ENCODE results near the gene RBM19.

The RBM19 gene

GRCh38 chr12:113793250-113793649, 172.9 kb downstream of the RBM19 start:
- in situ Hi-C loops (cut with HindIII; ENCODE audit: low sequenced_read_pairs), result no loop called here

GRCh38 chr12:113792450-113792849, 173.7 kb downstream of the RBM19 start:
- in situ Hi-C loops (cut with HindIII; ENCODE audit: low sequenced_read_pairs), result no loop called here

GRCh38 chr12:113788020-113788856, 177.9 kb downstream of the RBM19 start:
- in situ Hi-C loops (cut with HindIII; ENCODE audit: low sequenced_read_pairs), result no loop called here

- in situ Hi-C loops (cut with HindIII; ENCODE audit: low sequenced_read_pairs), result no loop called here
Observed at GRCh38 chr12:113786107-113786506, 180.0 kb downstream of the RBM19 start.

- in situ Hi-C loops (cut with HindIII; ENCODE audit: low sequenced_read_pairs), result no loop called here
Observed at GRCh38 chr12:113783811-113784210, 182.3 kb downstream of the RBM19 start.

- in situ Hi-C loops (cut with HindIII; ENCODE audit: low sequenced_read_pairs), result no loop called here
Observed at GRCh38 chr12:113782873-113783272, 183.3 kb downstream of the RBM19 start.

GRCh38 chr12:113781415-113782198, 184.5 kb downstream of the RBM19 start:
- in situ Hi-C loops (cut with HindIII; ENCODE audit: low sequenced_read_pairs), result no loop called here

- in situ Hi-C loops (cut with HindIII; ENCODE audit: low sequenced_read_pairs), result no loop called here
Observed at GRCh38 chr12:113779774-113780173, 186.4 kb downstream of the RBM19 start.

GRCh38 chr12:113778432-113779132, 187.5 kb downstream of the RBM19 start:
- in situ Hi-C loops (cut with HindIII; ENCODE audit: low sequenced_read_pairs), result no loop called here

GRCh38 chr12:113777751-113778150, 188.4 kb downstream of the RBM19 start:
- in situ Hi-C loops (cut with HindIII; ENCODE audit: low sequenced_read_pairs), result no loop called here

GRCh38 chr12:113776536-113776935, 189.6 kb downstream of the RBM19 start:
- in situ Hi-C loops (cut with HindIII; ENCODE audit: low sequenced_read_pairs), result no loop called here

GRCh38 chr12:113774526-113774925, 191.6 kb downstream of the RBM19 start:
- in situ Hi-C loops (cut with HindIII; ENCODE audit: low sequenced_read_pairs), result no loop called here

- in situ Hi-C loops (cut with HindIII; ENCODE audit: low sequenced_read_pairs), result no loop called here
Observed at GRCh38 chr12:113772505-113773030, 193.6 kb downstream of the RBM19 start.

GRCh38 chr12:113770389-113770865, 195.7 kb downstream of the RBM19 start:
- in situ Hi-C loops (cut with HindIII; ENCODE audit: low sequenced_read_pairs), result no loop called here

- in situ Hi-C loops (cut with HindIII; ENCODE audit: low sequenced_read_pairs), result no loop called here
Observed at GRCh38 chr12:113769305-113769704, 196.8 kb downstream of the RBM19 start.

- in situ Hi-C loops (cut with HindIII; ENCODE audit: low sequenced_read_pairs), result no loop called here
Observed at GRCh38 chr12:113768850-113769249, 197.3 kb downstream of the RBM19 start.

- in situ Hi-C loops (cut with HindIII; ENCODE audit: low sequenced_read_pairs), result no loop called here
Observed at GRCh38 chr12:113766879-113767878, 198.9 kb downstream of the RBM19 start.
